GM19043 (cell line): Measurements from ENCODE around the gene CACNA1B.
"Not testable (repeated sequence)": the region's sequence is repeated elsewhere in the genome, so short reads cannot be mapped to it uniquely, and the experiment has no call there.

Experiments used
- ATAC-seq: cut with Tn5 transposase; IDR thresholded peaks from one replicate; pipeline ENCODE4 v1.9.1; 2021; ENCODE audit warnings: low read depth; ENCODE audit not compliant: unreplicated experiment

Gene CACNA1B

DNA sequence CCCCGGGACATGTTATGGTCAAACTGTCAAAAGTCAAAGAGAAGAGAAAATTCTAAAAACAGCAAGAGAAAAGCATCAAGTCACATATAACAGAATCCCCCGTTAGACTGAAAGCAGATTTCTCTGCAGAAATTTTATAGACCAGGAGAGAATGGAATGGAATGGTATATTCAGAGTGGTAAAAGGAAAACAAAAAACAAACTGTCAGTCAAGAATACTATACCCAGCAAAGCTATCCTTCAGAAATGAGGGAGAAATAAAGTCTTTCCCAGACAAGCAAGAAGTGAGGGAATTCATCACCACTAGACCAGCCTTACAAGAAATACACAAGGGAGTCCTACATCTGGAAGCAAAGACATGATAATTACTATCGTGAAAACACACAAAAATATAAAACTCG is 208.0 kb downstream of the CACNA1B start:
- no peak for ATAC-seq

DNA sequence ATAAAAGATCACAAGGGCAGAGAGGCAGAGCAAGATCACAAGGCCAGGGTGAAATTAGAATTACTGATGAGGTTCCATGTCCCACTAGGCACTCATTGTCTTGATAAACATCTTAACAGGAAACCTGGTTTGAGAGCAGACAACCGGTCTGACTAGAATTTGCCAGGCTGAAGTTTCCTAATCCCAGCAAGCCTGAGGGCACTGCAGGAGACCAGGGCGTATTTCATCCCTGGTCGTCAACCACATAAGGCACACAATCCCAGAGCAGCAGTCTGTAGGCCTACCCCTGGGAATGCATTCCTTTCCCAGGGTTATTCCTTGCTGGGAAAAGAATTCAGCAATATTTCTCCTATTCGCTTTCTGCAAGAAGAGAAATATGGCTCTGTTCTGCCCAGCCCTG is 214.5 kb downstream of the CACNA1B start:
- not testable (repeated sequence) for ATAC-seq

DNA sequence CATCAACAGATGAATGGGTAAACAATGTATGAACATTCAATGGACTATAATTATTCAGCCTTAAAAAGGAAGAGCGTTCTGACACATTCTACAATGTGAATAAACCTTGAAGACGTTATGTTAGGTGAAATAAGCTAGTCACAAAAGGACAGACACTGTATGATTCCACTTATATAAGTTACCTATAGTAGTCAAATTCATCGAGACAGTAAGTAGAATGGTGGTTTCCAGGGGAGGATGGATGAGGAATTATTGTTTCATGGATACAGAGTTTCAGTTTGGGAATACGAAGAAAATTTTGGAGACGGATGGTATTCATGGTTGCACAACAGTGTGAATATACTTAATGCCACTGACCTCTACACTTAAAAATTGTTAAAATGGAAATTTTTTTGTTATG is 216.4 kb downstream of the CACNA1B start:
- ATAC-seq, result no peak

DNA sequence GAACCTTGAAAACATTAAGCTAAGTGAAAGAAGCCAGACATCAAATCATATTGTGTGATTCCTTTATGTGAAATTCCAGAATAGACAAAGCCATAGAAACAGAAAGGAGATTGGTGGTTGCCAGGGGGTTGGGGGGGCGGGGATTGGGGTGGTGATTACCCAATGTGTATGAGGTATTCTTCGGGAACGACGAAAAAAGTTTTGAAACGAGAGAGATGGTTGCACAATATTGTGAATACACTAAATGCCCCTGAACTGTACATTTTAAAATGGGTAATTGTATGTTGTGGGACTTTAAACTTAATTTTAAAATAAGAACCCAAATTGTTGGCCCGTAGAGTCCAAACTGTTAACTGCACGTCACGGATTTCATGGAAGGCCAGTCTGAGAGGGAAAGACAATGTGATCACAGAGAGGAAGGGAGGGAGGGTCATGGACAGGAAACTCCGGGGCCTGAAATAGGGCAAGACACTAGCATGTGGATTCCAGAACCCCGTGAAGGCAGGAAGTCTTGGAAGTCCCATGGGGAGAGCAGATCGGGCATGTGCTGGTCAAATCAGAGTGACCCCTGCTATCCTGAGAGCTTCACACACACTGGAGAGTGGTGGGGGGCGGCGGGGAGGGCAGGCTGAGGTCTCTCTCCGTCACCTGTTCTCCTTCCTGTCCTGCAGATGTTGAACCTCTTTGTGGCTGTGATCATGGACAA is 218.4 kb downstream of the CACNA1B start:
- ATAC-seq, result no peak

DNA sequence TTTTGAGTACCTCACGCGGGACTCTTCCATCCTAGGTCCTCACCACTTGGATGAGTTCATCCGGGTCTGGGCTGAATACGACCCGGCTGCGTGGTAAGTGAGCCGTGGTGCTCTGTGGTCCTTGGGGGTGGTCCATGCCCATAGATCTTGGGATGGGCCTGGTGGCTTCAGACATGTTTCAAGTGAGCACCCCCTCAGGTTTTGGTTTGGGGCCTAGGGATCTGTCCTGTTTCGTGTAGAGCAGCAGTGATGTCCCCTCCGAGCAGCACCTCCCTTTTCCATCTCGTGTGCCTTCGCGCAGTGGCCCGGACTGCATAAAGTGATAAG is 218.9 kb downstream of the CACNA1B start:
- ATAC-seq, result no peak

DNA sequence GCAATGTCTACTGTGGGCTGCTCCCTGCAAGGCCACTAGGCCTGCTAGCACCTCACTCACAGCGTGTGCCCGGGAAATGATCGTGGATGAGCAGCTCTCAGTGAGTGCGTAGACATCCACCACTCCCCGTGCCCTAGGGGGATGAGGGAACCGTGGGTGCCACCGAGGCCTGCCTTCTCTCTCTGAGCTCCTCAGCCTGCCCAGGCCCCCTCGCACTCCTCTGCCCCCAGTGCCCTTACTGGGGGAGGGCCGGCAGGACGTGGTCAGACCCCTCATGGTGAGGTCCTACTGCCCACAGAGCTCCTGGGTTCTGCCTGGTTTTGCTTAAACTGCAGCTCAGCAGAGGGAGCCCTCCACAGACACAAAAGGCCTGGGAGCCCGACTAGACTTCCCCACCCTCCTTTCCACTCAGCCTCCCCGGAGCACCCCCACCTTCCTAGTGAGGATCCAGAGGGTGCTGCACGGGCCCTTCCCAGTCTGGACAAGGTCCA is 220.0 kb downstream of the CACNA1B start:
- ATAC-seq, result no peak

DNA sequence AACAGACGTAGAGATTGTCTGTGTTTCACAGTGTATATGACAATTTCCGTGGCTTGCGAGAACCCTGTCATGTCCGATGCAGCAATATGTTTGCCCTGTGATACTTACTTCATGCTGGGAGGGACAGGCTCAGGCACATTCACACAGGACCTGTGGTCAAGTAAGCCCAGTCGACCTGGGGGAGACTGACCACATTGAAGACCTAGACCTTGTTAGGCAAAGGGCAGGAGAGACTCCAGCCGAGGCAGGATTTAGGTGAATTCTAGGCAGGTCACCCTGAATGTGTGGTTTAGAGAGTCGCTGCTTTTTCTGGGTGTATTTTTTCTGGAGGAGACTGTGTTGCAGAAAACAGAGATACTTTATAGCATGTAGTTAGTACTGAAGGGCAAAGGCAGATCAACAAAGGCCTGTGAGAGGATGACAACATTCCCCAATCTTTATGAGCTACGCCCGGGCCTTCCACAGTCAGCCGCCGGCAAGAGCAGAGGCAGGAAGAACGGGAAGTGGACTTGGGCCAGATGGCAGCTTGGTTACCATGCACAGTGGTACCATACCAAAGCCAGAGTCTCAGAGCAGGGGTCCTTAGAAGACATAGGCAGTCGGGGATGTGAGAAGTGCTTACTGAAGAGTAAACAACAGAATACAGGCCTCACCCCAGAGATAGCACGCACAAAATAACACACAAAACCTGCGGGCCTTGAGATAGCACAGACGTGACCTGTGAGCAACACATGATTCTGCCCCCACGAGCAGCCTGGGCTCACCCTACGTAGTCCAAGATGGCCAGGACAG is 220.7 kb downstream of the CACNA1B start:
- ATAC-seq, result no peak

DNA sequence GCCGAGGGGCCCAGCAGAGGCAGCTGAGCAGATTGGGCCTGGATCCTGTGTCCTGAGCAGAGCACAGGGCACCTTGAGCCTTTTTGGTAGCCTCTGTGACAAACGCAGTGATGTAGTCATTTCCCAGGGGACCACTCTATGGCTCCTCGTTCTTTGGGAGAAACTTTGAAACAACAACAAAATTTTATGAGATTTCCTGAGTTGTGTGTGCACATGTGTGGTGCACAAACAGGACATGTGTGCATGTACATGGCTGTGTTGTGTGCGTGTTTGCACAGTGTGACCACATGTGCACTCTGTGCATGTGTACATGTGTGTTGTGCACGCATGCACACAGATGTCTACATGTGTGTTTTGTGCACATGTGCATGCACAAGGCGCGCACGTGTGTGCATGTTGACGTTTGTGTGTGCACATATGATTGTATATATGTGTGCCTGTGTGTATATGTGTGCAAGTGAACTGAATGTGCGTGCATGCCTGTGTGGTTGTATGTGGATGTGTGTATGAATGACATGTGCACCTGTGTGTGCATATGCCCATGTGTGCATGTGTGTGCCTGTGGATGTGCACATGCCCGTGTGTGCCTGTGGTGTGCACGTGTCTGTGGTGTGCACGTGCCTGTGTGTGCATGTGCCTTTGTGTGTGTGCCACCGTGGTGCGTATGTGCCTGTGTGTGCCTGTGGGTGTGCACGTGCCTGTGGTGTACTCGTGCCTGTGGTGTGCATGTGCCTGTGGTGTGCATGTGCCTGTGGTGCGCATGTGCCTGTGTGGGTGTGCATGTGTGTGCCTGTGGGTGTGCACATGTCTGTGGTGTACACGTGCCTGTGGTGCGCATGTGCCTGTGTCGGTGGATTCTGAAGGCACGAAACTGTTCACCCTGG is 221.6 kb downstream of the CACNA1B start:
- no peak for ATAC-seq

DNA sequence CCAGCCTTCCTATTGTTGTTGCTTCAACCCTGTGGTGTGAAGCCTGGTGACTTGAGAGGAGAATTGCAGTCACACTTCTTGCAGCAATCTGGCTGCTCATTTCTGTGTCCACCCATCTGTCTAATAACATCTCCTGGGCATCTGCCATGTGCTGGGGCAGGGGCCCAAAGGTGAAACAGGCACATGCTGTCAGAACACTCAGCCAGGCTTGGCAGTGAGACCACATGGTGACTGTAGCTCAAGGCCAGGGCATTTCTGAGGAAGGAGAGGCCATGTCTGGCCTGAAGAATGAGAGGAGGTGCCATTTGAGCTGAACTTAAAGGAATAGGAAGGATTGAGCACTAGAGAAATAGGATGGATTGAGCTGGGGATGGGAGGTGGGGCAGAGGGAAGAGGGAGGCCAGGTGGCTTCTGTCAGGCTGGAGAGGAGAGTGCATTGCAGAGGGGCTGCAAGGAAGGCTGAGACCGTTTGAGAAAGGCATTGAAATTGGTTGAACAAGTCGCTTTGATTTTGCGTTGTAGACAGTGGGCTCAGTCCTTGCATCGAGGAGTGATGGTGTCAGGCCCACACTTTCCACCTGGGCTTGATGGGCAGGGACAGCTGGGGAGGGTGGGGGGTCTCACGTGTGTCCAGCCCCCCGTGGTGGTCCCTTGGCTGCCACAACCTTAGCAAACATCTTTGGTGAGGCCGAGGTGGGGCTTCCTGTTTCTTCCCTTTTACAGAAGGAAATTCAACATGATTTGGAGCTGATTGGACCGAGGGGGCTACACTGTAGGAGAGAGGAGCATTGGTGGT is 222.4 kb downstream of the CACNA1B start:
- ATAC-seq, result no peak

DNA sequence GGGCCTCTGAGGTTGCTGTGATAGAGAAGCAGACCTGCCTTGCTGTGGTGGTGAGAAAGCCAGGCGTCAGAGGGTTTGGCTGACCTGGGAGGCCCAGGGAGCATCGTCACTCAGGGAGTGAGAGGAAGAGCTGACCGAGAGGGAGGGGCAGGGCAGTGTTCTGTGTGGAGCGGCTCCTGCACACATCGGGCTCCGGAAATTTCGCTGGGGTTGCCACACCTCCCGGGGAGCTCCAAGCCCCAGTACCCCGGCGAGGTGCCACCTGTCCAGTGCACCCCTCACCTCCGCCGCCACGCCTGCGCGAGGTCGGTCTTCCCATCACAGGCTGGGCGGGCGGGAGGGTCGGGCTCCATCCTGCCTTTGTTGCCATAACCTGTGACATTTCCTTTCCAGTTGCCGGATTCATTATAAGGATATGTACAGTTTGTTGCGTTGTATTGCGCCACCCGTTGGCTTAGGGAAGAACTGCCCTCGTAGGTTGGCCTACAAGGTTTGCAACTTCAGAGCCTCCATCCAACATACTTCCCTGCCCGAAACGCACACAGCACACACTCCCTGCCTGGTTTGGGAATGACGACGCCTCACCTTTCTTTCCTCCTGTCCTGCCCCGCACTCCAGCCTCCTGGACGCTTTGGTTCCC is 223.2 kb downstream of the CACNA1B start:
- no peak for ATAC-seq

DNA sequence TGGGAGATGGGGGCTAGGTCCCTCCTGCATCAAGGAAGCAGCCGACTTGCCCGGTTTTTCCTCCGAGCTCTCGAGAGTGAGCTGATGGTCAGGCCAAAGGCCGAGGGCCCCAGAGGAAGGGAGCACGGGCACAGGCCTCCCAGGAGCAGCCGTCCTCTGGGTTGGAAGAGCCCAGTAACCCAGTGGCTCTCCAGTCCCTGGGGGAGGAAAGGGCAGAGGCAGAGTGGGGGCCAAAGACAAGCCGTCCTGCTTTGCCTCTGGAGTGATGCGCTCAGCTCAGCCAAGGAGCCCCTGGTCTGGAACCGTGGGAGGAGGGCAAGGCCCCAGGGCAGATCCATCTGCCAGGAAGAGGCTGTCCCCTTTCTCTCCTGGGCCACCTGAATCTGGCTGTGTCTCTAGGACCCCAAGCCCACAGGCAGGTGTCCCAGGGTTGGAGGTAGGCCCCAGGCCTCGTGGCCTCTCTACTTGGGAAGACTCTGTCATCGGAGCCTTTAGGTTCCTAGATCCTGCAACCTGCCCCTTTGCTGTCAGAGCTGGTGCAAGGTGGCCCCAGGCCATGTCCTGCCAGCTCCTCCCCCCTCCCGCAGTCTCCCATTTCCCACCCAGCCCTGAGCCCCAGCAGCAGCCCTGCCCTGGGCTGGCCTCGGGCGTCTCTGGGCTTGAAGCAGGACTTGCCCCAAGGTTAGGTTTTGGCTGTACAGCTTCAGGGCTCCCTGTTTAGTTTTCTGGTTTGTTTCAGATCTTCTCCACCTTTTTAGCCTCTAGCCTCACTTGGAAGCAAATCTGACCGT is 224.1 kb downstream of the CACNA1B start:
- ATAC-seq, result no peak

DNA sequence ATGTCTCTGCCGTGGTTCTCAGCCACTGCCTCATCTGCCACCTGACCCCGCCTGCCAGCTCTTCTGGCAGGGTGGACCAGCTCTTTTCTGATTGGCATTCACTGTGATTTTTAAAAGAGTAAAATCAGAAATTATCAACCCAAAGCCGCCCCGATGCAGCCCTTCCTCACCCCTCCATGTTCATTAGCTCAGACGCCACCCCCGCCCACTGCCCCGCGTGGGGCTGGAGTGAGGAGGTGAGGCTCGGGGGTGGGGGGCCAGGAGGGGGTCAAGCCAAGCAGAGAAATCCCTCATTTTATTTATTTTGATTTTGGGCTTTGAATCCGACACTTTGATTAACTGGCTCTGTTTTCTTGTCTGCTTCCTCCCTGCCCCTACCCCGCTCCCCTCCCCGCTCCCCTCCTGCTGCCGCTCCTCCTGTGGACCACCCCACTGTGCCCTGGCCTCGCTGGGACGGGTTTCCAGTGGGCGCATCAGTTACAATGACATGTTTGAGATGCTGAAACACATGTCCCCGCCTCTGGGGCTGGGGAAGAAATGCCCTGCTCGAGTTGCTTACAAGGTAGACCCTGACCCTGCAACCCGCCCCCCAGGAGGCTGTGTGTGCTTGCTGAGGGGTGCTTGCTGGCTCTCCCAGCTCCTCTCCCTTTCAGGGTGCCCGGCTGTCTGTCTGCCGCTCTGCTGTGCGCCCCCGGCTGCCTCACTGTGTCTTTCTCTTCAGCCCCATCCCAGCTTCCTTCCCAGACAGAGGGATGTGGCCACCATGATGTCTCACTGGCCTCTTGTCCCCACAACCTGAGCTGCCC is 224.9 kb downstream of the CACNA1B start:
- ATAC-seq, result no peak

DNA sequence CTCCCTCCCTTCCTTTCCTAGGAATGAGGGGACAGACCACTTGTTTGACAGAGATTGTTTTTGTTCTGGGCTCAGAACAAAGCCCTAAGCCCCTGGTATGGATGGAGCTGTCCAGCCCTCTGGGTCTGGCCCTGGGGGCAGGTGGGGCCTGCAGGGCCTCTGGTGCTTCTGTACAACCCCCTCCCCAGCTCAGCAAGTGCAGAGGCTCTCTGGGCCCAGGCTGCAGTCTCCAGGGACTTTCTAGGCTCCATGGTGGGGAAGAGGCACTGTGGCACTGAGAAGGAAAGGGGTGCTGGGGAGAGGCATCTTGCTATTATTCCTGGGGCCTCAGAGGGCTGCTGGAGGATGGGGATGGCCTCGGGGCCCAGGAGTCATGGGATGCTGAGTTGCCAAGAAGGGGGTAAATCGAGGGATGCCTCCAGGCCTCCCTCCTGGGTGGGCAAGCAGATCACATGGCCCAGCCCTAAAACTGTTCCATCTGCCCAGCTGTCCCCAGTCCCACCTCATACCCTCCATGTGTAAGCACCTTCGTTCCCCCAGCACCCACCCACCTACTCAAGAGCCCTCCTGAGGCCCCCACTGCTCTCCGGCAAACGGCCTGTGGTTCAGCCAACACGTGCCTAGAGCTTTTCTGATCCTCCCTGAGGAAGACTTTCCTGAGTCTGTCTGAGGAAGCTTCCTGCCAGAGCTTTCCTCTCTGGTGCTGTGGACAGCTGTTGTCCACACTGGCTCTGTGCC is 225.7 kb downstream of the CACNA1B start:
- no peak for ATAC-seq

DNA sequence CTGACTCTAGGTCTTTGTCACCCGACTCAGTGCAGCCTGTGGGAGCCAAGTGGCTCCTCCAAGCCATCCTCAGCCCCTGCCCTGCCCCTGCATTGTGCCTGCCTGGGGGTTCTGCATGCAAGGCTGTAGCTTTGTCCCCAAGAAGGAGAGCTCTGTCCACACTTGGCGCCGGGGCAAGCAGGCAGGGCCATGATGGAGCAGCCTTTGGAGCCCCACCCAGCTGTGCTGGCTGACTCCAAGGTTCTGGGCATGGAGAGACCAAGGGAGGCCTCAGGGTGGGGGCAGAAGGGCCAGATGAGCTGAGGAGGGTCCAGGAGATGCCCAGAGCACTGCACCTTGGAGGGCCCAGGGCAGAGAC is 226.2 kb downstream of the CACNA1B start:
- no peak for ATAC-seq

DNA sequence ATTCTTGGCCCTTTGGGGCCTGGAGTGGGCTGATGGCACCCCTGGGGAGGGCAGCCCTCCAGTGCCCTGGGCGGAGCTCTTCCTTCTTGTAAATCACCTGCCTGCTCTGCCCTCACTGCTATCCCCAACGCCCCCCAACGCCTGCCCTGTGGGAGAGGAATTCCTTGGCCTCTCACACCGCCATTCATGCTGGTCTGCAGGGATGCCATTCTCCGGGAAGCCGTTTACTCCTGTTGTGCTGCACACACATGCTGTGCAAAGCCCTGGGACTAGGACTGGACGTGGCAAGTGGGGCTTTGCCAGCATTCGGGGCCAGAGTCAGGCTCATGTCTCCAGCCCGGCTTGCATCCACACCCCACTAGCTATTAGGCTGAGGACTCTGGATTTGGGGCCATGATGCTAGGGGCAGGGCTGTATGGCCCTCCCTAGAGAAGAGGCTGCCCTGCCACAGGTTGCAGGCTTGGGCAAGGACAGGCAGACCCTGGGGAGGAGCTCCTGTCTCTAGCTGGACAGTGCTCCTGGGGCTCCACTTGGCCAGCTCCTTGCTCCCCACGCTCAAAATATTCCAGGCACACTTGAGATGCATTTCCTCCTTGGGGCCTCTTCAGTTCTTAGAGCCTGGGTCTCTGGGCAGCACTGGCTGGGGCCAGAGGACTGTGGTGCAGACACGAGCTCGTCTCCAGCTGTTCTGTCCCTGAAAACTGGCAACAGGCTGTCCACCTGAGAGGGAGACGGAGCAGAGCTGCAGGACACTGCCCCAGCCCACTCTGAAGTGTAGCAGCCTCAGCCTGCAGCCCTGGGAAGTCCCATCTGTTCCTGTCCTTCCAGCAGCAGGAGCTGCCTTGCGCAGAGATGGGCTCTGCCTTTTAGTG is 226.9 kb downstream of the CACNA1B start:
- no peak for ATAC-seq

DNA sequence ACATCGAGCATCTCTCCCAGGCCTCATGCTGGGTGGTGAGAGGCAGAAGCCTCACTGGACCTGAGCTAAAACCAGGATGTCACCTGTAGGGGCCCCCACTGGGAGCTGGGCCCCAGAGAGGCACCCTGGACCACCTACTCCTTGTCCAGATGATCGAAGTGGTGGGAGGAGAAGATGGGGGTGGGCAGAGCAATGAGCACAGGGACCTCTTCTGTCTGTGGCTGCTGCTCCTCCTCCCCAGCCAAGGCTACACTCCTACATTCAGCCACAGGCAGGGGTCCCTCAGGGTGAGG is 227.5 kb downstream of the CACNA1B start:
- no peak for ATAC-seq
